ELR (cell line): ENCODE data around the gene MPND.

Experiments used
- DNase-seq: peaks from one replicate; pipeline ENCODE4 v3.0.0-alpha.2; 2015; ENCODE audit warnings: low read depth

The MPND gene

DNA sequence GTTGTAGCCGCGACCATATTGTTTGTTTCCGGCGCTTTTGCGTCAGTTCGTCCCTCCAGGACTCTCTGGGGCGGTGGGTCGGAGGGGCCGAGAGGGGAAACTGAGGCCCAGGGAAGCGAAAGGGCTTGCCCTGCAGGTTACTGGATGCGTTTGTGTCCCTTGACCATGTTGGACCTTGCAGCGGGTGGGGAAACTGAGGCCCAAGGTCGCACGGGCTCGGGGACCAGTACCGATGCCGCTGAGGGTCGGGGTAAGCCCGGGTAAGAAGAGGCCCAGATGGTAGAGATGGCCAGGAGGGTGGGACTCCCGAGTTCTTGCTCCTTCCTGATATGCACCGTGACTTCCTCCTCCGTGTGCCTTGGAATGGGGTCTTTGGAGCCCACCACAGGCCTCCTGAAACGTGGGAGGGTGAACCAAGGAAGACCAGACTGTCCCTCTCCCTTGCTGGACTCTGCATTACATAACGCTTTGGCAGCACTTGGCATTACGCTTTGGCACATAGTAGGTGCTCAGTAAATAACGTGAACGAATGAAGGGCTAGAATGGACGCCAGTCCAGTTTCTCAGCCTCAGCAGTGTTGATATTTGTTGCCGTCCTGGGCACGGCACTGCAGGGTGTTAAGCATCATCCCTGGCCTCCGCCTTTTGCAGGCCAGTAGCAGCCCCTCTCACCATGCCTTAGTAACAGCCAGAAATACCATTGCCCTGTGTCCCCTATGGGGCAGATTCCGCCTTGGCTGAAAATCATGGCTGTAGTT, 59.8 kb downstream of the MPND start:
- DNase-seq: peak; percentile 39

DNA sequence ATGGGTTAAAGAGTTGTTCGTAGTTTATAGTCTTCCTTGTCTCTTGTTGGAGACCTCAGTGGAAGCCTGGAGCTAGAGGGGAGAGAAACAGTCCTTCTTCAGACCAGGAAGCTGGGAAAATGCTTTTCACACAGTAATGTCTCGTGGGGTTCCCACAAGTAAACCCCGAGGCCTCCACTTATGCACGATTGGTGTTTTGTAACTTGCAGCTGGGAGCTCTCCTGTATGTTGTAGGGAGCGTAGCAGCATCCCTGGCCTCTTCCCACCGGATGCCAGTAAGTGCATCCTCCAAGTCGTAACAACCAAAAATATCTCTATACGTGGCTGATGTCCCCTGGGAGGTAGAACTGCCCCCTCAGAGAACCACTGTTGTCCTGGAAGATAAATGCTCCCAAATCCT, 62.6 kb downstream of the MPND start:
- DNase-seq: no peak

DNA sequence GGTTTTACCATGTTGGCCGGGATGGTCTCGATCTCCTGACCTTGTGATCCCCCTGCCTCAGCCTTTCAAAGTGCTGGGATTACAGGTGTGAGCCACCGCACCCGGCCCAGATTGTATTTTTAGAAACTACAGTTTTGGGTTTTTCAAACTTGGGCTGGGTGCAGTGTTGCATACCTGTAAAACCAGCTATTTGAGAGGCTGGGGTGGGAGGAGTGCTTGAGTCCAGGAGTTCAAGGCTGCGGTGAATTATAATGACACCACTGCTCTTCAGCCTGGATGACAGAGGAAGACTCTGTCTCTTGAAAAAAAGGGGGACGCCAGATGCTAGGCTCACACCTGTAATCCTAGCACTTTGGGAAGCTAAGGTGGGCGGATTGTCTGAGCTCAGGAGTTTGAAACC, 63.3 kb downstream of the MPND start:
- DNase-seq: no peak

DNA sequence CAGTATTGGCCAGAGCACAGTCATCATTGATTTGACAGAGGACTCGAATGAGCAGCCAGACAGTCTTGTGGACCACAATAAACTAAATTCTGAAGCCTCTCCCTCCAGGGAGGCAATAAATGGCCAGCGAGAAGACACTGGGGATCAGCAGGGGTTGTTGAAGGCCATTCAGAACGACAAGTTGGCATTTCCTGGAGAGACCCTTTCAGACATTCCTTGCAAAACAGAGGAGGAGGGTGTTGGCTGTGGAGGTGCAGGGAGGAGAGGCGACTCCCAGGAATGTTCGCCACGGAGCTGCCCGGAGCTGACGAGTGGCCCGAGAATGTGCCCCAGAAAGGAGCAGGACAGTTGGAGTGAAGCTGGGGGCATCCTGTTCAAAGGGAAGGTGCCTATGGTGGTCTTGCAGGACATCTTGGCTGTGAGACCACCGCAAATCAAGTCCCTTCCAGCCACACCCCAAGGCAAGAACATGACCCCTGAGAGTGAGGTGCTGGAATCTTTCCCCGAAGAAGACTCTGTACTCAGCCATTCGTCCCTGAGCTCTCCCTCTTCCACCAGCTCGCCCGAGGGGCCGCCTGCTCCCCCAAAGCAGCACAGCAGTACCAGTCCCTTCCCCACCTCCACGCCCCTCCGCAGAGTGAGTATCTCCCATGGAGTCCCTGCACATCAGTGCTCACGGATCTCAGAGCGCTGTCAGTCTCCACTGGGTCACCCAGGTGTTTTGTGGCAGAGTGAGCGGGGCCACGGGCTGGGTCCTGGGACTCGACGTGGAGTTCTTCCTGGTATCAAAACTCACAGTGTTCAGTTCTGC, 66.0 kb downstream of the MPND start:
- DNase-seq: no peak
